Body of pancreas (tissue), 4 donors: Measurements from ENCODE around the gene PCBP2.

Experiments used
- POLR2A ChIP-seq, 3 donors: fragments of 450-650 bp; IDR thresholded peaks; one replicate each; pipeline ENCODE4 v1.6.1; 2016; ENCODE audit warnings: antibody characterized with exemption in 3 of 3, mild to moderate bottlenecking in 2 of 3
- TF ChIP-seq, protein P1 (sequence below), 7 experiments: fragments of 450-650 bp in 4 of 7; fragments of 200-600 bp in 3 of 7; sonication (generic) in 3 of 7; IDR thresholded peaks; one replicate each; pipeline ENCODE4 v1.5.1; 2016 to 2019; ENCODE audit warnings: antibody characterized with exemption in 7 of 7

DNA sequence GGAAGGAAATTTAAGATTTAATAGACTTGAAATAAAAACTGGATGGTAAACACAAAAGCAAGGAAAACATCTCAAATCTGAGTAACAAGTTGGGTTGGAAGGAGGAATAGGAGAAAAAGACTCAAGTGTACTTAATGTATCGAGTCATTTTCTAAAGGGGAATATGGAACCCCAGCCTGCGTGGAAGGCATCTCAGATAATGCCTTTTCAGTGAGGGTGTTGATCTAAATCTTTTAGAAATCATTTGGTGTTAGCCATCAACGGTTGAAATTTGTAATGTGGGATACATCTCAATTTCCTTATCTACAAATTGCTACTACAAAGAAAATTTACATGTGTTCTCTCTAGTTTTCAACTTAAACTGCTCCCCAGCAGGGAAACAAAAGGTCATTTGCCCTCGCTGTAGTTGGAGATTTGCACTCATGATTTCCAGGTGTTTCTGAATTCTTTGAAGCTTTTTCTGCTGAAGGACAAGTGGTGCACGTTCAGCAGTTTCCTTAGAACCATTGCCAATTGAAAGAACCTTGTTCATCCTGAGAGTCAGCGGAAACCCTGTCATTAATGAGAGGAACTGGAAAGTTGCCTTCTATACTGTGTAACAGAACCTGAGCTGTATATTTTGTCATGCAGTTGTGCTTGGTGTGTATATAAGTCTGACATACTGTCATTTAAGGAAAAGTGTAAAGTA, 2.2 kb downstream of the PCBP2 start:
- TF ChIP-seq, protein P1, sequence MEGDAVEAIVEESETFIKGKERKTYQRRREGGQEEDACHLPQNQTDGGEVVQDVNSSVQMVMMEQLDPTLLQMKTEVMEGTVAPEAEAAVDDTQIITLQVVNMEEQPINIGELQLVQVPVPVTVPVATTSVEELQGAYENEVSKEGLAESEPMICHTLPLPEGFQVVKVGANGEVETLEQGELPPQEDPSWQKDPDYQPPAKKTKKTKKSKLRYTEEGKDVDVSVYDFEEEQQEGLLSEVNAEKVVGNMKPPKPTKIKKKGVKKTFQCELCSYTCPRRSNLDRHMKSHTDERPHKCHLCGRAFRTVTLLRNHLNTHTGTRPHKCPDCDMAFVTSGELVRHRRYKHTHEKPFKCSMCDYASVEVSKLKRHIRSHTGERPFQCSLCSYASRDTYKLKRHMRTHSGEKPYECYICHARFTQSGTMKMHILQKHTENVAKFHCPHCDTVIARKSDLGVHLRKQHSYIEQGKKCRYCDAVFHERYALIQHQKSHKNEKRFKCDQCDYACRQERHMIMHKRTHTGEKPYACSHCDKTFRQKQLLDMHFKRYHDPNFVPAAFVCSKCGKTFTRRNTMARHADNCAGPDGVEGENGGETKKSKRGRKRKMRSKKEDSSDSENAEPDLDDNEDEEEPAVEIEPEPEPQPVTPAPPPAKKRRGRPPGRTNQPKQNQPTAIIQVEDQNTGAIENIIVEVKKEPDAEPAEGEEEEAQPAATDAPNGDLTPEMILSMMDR (IDR thresholded peaks at IDR 0.05): no peak
- TF ChIP-seq POLR2A (IDR thresholded peaks at IDR 0.05): no peak
